GM10847 (cell line): ENCODE results near the gene SDC4.

Source experiments
- POLR2A ChIP-seq: IDR thresholded peaks from 2 replicates; pipeline ENCODE4 v1.6.1; 2011; ENCODE audit not compliant: insufficient read length; ENCODE audit errors: extremely low read depth

Gene SDC4

DNA sequence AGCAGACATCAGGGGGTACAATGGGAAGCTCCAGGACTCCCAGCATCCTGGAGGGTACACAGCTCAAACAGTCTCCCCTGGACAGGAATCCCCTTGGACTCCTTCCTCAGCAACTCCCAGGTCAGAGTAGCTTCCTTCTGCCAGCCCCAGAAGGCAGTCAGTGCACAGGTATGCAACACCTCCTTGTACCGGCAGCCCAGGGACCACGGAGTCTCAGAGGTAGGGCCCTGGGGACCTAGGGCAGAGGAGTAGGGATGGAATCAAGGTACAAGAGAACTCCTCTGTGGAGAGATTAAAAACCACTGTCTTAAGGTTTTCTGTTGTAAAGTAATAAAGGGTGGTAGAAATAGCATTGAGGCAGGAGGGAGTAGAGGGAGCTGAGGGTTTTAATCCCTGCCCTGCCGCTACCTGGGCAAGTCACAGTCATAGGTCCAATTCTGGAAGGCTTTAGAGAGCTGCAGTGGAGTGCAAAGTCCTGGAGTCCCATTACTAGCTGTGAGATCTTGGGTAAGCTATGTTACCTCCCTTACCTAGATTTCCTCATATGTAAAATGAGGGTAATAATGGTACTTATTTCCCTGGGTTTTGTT lies 22.4 kb upstream of the SDC4 start:
- TF ChIP-seq POLR2A = no peak

GRCh38 chr20:45368221-45368980 lies 20.2 kb upstream of the SDC4 start:
- no peak for TF ChIP-seq POLR2A

DNA sequence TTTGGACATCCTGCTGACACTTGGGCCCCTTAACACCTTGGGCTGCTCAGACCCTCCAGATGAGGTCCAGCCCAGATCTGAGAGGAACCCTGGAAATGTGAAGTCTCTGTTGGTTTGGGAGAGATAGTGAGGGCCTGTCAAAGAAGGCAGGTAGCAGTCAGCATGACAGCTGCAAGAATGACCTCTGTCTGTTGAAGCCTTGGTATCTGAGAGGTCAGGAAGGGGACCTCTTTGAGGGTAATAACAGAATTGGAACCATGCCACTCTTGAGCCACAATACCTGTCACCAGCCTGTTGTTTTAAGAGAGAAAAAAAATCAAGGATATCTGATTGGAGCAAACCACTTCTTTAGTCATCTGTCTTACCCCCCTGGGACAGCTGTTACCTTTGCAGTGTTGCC lies 18.9 kb upstream of the SDC4 start:
- no peak for TF ChIP-seq POLR2A

- TF ChIP-seq POLR2A = no peak
These were observed 18.4 kb upstream of the SDC4 start for GRCh38 chr20:45366631-45367030.

GRCh38 chr20:45366192-45366591 lies 18.0 kb upstream of the SDC4 start:
- no peak for TF ChIP-seq POLR2A

- TF ChIP-seq POLR2A = no peak
These were observed 17.3 kb upstream of the SDC4 start for GRCh38 chr20:45365444-45365970.

DNA sequence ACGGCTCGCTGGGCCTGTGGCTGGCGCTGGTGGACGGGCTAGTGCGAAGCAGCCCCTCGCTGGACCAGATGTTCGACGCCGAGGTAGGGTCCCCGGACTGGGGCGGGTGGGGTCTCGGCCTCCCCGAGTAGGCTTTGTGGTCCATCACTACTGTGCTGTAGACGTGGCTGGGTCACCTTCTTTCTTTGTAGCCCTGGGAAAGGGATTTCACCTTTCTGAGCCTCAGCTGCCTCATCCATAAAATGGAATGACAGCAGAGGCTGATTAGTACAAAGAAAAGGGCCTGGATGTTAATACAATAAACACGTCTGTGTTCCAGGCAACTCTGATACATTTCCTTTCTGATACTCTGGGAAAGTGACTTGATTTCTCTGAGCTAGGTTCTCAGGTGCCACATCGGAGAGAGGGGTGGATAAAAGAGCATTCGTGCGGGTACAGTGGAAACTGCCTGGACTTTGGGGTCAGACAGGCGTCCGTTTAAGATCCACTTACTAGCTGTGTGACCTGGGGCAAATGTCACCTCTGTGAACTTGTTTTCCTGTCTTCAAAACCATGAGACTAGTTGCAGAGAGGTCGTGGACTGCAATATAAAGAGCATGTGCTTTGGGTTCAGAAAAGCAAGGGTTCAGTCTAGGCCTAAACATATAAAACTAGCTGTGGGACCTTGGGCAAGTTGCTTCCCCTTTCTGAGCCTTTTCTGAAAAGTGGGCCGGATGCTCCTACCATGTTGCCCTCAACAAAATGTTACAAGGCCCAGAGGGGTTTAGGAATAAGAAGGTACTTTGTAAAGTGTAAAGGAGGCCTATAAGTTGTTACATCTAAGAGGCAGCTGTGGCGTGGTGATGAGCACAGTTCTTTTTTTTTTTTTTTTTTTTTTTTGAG lies 15.6 kb upstream of the SDC4 start:
- no peak for TF ChIP-seq POLR2A

GRCh38 chr20:45362804-45363610 lies 14.8 kb upstream of the SDC4 start, which contains the start of gene SYS1:
SYS1 (plus strand) TSS chr20:45363156; CDS start chr20:45363532, 376 bp downstream.
- TF ChIP-seq POLR2A = peak; percentile 82

GRCh38 chr20:45361793-45362192 lies 13.6 kb upstream of the SDC4 start:
- no peak for TF ChIP-seq POLR2A

- TF ChIP-seq POLR2A = no peak
These were observed 11.4 kb upstream of the SDC4 start for GRCh38 chr20:45359406-45360148.

DNA sequence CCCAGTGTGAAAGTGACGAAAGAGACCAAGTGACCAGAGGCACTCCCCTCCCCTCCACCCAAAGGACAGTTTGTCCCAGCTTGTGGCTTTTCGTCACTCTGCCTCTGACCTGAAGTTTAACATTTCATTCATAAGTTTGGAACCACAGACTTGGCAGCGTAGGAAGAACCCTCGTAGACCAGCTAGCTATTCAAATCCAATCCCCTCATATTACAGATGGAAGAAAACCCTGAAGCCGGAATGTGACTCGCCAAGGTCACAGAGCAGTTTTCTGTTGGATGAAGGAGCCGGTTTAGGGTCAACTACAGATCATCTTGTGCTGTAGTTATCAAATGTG lies 10.8 kb upstream of the SDC4 start:
- TF ChIP-seq POLR2A = no peak

- TF ChIP-seq POLR2A = no peak
These were observed 10.3 kb upstream of the SDC4 start for GRCh38 chr20:45358282-45359068.
